NCI-H446 treated with DMSO at 0.1 percent for 48 hours (cell line): Measurements from ENCODE around the gene SKIC2.

ENCODE experiments used
- DNase-seq: peaks from one replicate; lab custom pipeline; 2025; lab: John Stamatoyannopoulos, UW

Gene SKIC2

DNA sequence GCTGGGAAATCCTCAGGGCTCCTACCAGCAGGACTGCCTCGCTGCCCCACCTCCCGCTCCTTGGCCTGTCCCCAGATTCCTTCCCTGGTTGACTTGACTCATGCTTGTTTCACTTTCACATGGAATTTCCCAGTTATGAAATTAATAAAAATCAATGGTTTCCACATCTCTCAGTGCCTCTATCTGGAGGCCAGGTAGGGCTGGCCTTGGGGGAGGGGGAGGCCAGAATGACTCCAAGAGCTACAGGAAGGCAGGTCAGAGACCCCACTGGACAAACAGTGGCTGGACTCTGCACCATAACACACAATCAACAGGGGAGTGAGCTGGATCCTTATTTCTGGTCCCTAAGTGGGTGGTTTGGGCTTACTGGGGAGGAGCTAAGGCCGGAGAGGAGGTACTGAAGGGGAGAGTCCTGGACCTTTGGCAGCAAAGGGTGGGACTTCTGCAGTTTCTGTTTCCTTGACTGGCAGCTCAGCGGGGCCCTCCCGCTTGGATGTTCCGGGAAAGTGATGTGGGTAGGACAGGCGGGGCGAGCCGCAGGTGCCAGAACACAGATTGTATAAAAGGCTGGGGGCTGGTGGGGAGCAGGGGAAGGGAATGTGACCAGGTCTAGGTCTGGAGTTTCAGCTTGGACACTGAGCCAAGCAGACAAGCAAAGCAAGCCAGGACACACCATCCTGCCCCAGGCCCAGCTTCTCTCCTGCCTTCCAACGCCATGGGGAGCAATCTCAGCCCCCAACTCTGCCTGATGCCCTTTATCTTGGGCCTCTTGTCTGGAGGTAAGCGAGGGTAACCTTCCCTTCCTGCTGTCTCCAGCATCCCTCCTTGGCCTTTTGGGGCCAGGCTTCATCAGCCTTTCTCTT, 13.2 kb upstream of the SKIC2 start, which contains the start of gene CFB:
TSS of gene CFB (plus strand) at position 589 of the 863 bp plus-strand sequence. CDS start at position 716, 127 bp downstream.
- DNase-seq, result no peak

GRCh38 chr6:31946370-31946885, 12.5 kb upstream of the SKIC2 start:
- DNase-seq, result no peak

DNA sequence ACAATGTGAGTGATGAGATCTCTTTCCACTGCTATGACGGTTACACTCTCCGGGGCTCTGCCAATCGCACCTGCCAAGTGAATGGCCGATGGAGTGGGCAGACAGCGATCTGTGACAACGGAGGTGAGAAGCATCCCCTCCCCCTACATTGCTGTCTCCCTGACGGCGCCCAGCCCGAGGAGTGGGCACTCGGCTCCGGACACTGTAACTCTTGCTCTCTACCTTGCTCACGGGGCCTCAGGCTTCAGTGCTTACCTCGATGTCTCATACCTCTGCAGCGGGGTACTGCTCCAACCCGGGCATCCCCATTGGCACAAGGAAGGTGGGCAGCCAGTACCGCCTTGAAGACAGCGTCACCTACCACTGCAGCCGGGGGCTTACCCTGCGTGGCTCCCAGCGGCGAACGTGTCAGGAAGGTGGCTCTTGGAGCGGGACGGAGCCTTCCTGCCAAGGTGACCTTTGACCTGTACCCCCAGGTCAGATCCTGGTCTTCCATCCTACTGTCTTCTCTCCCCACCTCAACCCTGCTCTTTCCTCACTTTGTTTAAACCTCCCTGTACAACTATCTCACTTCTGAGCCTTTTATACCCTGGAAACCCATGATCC, 11.8 kb upstream of the SKIC2 start:
- DNase-seq, result no peak

- DNase-seq, result no peak
Measured at GRCh38 chr6:31947864-31948263, 11.1 kb upstream of the SKIC2 start.

- no peak for DNase-seq
Measured at GRCh38 chr6:31948306-31948705, 10.7 kb upstream of the SKIC2 start.

- no peak for DNase-seq
Measured at GRCh38 chr6:31948753-31949413, 10.1 kb upstream of the SKIC2 start.

DNA sequence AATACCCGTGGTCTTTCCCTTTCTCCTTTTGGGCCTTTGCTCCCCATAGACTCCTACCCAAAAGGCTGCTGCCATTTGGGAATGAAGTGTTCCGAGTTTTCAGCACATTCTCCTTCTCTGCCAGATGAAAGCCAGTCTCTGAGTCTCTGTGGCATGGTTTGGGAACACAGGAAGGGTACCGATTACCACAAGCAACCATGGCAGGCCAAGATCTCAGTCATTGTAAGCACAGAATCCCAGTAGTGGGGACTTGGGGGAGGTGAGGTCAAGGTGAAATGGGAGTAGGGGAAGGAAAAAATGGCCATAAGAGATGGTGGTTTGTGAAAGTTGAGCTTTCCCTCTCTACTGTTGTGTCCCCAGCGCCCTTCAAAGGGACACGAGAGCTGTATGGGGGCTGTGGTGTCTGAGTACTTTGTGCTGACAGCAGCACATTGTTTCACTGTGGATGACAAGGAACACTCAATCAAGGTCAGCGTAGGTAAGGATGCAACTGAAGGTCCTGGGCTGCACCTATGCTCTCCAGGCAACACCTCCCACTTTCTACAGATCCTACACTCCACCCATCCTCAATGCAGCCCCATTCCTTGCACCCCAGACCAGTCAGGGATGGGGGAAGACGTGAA, 8.9 kb upstream of the SKIC2 start:
- DNase-seq, result no peak

DNA sequence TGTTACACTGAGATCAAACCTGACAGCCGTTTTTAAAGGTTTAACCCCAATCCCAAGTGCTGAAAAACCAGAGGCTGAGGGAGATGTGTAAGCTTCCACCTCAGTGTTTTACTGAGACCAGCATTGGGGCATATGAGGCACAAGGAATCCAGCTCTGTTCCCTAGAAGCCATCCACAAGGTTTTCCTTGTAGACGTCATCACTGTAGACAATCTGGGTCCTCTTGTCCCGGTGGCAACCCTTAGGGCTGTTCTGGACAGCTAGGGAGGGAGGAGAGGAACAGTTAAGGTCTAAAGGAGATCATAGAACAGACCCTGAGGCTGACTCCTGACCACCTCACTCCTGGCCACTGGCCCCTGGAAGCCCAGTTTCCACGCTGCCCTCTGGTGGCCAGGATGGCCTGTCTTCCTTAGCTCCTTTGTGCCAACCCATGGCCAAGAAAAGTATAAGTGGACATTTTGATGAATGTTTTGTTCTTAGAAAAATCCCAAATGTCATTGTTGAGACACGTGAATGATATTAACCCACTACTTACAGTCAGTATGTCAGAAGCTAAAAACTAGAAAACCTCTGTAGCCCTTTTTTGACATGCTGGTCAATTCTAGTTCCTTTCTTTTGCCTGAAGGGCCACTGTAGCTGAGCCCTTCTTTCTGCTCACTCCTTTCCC, 6.7 kb upstream of the SKIC2 start:
- DNase-seq, result no peak

DNA sequence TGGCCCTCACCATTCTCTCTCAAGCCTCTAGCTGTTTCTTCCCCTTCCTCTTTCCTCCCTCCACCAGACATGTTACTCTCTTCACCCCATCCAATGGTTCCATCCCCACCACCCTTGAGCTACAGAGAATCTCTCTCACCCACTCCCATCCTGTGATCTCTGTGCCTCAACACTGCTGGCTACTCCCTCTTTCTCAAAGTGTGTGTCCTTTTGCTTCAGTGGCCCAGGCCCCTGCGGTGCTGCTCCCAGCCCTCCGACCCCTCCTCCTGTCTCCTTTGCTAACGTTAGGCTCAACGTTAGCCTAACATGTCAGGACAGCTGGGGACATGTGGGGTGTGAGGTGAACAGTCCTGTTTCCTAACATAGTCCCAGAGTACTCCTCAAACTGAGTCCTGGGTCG, 6.1 kb upstream of the SKIC2 start:
- DNase-seq, result no peak

GRCh38 chr6:31954511-31954910, 4.5 kb upstream of the SKIC2 start:
- DNase-seq, result no peak

- DNase-seq, result no peak
Measured at GRCh38 chr6:31956796-31957195, 2.2 kb upstream of the SKIC2 start.

- DNase-seq, result no peak
Measured at GRCh38 chr6:31958412-31958740, 599 bp upstream of the SKIC2 start.

DNA sequence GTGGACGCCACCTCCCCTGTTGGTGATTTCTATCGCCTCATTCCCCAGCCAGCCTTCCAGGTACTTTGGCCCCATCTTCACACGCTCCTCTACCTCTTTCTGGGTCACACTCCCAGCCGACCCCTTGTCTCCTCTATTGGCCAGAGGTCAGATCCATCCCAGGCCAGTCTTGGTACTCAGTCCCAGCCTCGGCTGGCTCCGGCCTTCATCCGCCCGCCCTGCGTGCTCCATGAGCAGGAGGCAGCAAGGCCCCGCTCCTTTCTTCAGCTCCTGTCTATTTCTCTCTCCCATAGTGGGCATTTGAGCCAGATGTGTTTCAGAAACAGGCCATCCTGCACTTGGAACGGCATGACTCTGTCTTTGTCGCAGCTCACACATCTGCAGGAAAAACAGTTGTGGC, 2.6 kb downstream of the SKIC2 start:
- DNase-seq, result no peak

- DNase-seq, result no peak
Measured at GRCh38 chr6:31963921-31964320, 4.9 kb downstream of the SKIC2 start.

DNA sequence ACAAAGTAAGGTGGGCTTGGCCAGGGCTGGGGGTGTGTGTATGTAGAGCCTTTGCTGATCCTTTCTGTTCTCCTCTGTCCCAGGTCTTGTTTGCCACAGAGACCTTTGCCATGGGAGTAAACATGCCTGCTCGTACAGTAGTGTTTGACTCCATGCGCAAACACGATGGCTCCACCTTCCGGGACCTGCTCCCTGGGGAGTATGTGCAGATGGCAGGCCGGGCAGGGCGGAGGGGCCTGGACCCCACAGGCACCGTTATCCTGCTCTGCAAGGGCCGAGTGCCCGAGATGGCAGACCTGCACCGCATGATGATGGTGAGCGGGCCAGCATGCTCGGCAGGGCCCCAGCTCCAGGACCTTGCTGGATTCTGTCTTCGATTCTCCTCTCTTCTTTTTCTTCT, 6.7 kb downstream of the SKIC2 start:
- DNase-seq, result no peak

DNA sequence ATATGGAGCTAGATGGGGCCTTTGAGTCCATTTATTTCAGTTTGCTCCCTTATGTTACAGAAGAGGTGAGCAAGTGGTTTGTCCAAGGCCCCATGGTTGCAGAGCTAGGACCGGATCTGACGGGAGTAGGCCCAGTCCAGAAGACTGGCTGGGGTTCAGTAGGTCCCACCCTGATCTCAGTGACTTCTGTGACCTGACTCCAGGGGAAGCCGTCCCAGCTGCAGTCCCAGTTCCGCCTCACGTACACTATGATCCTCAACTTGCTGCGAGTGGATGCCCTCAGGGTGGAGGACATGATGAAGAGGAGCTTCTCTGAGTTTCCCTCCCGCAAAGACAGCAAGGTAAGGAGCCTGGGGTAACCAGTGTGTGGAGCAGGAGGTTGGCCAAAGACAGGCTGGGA, 7.5 kb downstream of the SKIC2 start:
- no peak for DNase-seq

GRCh38 chr6:31966997-31967925, 8.3 kb downstream of the SKIC2 start:
- DNase-seq, result no peak

DNA sequence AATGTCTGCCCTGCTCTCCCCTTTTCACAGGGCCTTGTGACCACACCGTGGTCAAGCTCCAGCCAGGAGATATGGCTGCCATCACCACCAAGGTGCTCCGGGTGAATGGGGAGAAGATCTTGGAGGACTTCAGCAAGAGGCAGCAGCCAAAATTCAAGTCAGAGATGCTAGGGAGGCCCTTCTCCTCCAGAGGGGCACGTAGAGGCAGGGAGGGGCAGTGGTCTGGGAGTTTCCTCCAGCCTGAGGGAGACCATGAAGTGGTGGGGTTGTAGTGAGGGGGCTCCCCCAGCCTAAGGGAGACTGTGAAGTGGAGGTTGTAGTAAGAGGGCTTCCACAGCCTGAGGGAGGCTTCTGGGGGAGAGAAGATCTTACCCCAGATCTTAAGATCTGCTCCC, 8.9 kb downstream of the SKIC2 start:
- no peak for DNase-seq

DNA sequence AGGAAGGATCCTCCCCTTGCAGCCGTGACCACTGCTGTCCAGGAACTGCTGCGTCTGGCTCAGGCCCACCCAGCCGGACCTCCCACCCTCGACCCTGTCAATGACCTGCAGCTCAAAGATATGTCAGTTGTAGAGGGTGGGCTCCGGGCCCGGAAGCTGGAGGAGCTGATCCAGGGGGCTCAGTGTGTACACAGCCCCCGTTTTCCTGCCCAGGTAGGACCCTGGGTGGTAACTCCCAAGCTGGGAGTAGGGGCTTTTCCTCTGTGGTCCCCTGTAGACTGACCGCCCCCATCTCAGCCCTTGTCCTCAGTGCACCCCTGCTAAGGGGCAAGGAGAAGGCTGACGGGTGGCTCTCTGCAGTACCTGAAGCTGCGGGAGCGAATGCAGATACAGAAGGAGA, 9.4 kb downstream of the SKIC2 start:
- no peak for DNase-seq

DNA sequence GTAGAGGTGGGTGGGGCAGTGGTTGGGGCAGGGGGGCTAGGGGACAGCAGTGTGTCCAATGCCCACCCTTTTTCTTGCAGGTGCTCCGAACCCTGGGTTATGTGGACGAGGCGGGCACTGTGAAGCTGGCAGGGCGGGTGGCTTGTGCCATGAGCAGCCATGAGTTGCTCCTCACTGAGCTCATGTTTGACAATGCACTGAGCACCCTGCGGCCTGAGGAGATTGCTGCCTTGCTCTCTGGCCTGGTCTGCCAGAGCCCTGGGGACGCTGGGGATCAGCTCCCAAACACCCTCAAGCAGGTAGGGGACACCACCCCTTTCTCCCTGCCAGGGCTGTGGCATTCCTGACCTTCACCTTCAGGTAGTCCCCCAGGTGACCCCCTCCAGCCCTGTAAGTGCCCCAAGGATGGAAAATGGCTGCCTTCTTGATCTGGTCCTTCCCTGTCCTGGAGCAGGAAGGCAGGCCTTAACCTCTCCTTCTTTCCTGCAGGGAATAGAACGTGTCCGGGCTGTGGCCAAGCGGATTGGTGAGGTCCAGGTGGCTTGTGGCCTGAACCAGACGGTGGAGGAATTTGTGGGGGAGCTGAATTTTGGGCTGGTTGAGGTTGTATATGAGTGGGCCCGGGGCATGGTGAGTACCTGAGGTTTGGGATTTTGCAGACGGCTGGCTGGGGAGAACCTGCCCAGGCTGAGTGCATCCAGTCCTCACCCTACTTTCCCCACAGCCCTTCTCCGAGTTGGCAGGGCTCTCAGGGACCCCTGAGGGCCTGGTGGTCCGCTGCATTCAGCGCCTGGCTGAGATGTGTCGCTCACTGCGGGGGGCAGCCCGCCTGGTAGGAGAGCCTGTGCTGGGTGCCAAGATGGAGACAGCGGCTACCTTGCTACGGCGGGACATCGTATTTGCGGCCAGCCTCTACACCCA, 10.1 kb downstream of the SKIC2 start:
- DNase-seq, result no peak
